Neuronal stem cell (in vitro differentiated cells): ENCODE results near the gene SRRM4.

ENCODE experiments used
- DNase-seq: peaks from one replicate; pipeline ENCODE4 v3.0.0-alpha.2; 2013; ENCODE audit warnings: low spot score
- H2AFZ ChIP-seq: one replicate; pipeline ENCODE4 v1.6.1; 2013; ENCODE audit warnings: mild to moderate bottlenecking, low read length, inconsistent platforms
- H2AK5ac ChIP-seq: 2 replicates; pipeline ENCODE4 v1.6.1; 2013; ENCODE audit warnings: low read depth, mild to moderate bottlenecking, inconsistent platforms, low read length, moderate library complexity, mixed read lengths
- H2BK120ac ChIP-seq: 2 replicates; pipeline ENCODE4 v1.6.1; 2013; ENCODE audit warnings: low read depth, mild to moderate bottlenecking, inconsistent platforms, low read length, moderate library complexity, mixed read lengths
- H2BK12ac ChIP-seq: one replicate; pipeline ENCODE4 v1.6.1; 2013; ENCODE audit warnings: low read length, inconsistent platforms
- H2BK15ac ChIP-seq: 2 replicates; pipeline ENCODE4 v1.6.1; 2013; ENCODE audit warnings: mild to moderate bottlenecking, low read length, inconsistent platforms, mixed read lengths
- H2BK5ac ChIP-seq: one replicate; pipeline ENCODE4 v1.6.1; 2013; ENCODE audit warnings: inconsistent platforms, mild to moderate bottlenecking, low read length, moderate library complexity
- H3K14ac ChIP-seq: one replicate; pipeline ENCODE4 v1.6.1; 2013; ENCODE audit warnings: low read length, inconsistent platforms
- H3K18ac ChIP-seq: 2 replicates; pipeline ENCODE4 v1.6.1; 2013; ENCODE audit warnings: low read length, inconsistent platforms
- H3K23ac ChIP-seq: 2 replicates; pipeline ENCODE4 v1.6.1; 2013; ENCODE audit warnings: low read depth, mild to moderate bottlenecking, mixed read lengths, low read length, inconsistent platforms; ENCODE audit not compliant: poor library complexity
- H3K27ac ChIP-seq: replicated peaks from 3 replicates; pipeline ENCODE4 v1.5.1; 2013; ENCODE audit warnings: low read length, inconsistent platforms
- H3K27me3 ChIP-seq, 3 experiments: 2 replicates each; pipeline ENCODE4 v1.6.1; 2013; ENCODE audit warnings: low read length in 3 of 3, mild to moderate bottlenecking in 2 of 3, inconsistent platforms in 1 of 3, low read depth in 1 of 3, mixed read lengths in 1 of 3, moderate library complexity in 1 of 3; ENCODE audit not compliant: control insufficient read depth in 3 of 3, insufficient read depth in 3 of 3
- H3K36me3 ChIP-seq, 2 donors: replicated peaks in 1 of 2; 2 replicates each; pipeline ENCODE4 v1.6.1; 2013; ENCODE audit warnings: low read length in 2 of 2; ENCODE audit not compliant: control insufficient read depth in 2 of 2, insufficient read depth in 2 of 2
- H3K4ac ChIP-seq: 2 replicates; pipeline ENCODE4 v1.6.1; 2013; ENCODE audit warnings: inconsistent platforms, mild to moderate bottlenecking, low read length, moderate library complexity
- H3K4me1 ChIP-seq, 2 donors: 1 replicate in 1 of 2; 2 replicates in 1 of 2; pipeline ENCODE4 v1.6.1; 2013; ENCODE audit warnings: low read length in 2 of 2, low read depth in 1 of 2; ENCODE audit not compliant: control insufficient read depth in 2 of 2, insufficient read depth in 1 of 2
- H3K4me2 ChIP-seq: one replicate; pipeline ENCODE4 v1.6.1; 2013; ENCODE audit warnings: mild to moderate bottlenecking, low read length, inconsistent platforms; ENCODE audit not compliant: insufficient read depth, poor library complexity, severe bottlenecking
- H3K4me3 ChIP-seq, 2 donors: 2 replicates each; pipeline ENCODE4 v1.5.1; 2013; ENCODE audit warnings: low read length in 2 of 2, mild to moderate bottlenecking in 2 of 2, inconsistent platforms in 1 of 2, moderate library complexity in 1 of 2
- H3K79me1 ChIP-seq: one replicate; pipeline ENCODE4 v1.6.1; 2013; ENCODE audit warnings: low read depth, mild to moderate bottlenecking, inconsistent platforms, low read length, moderate library complexity
- H3K9ac ChIP-seq: one replicate; pipeline ENCODE4 v1.6.1; 2013; ENCODE audit warnings: mild to moderate bottlenecking, low read depth, low read length, inconsistent platforms; ENCODE audit not compliant: poor library complexity
- H3K9me3 ChIP-seq, 2 donors: replicated peaks in 1 of 2; 2 replicates each; pipeline versions ENCODE3 to v1.6.1; 2013; ENCODE audit warnings: low read length in 2 of 2, mild to moderate bottlenecking in 2 of 2, inconsistent platforms in 1 of 2, low read depth in 1 of 2, mixed read lengths in 1 of 2, moderate library complexity in 1 of 2; ENCODE audit not compliant: control insufficient read depth in 2 of 2, insufficient read depth in 1 of 2
- H4K8ac ChIP-seq: one replicate; pipeline ENCODE4 v1.6.1; 2013; ENCODE audit warnings: low read depth, mild to moderate bottlenecking, inconsistent platforms, low read length, moderate library complexity
- H4K91ac ChIP-seq: one replicate; pipeline ENCODE4 v1.6.1; 2013; ENCODE audit warnings: low read length, low read depth, mild to moderate bottlenecking, inconsistent platforms; ENCODE audit not compliant: poor library complexity
- WGBS, 2 donors: extraction: QIAGEN DNeasy Blood & Tissue Kit; methylation state at CpG; one replicate each; pipeline ENCODE4 v1.1.7; 2013; ENCODE audit warnings: missing lambda C conversion rate in 2 of 2, mixed read lengths in 1 of 2; ENCODE audit not compliant: insufficient read length in 2 of 2, insufficient replicate concordance in 1 of 2; ENCODE audit errors: extremely low coverage in 2 of 2; 5-methylcytosine and 5-hydroxymethylcytosine counted together

The SRRM4 gene

DNA sequence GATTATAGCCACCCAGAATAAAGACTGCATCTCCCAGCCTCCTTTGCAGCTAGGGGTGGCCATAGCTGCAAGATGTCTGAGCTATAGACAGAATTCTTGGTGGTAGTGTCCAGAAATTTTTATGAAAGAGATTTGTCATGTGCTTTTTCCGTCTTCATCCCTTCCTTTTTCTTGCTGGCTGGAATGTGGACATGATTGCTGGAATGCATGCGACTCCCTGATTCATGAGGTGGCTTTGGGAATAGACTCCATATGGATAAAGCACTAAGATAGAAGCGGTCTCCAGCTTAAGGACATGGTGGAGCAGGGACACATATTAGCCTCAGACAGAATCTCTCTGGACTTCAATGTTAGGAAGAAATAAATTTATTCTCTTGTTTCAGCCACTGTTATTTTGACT lies 187.4 kb downstream of the SRRM4 start:
- Histone ChIP-seq H3K4me3 (no peak overlapping the region), H2BK120ac (no peak overlapping the region), H3K14ac (no peak overlapping the region), H3K18ac (no peak overlapping the region), H2BK12ac (no peak overlapping the region), H2BK5ac (no peak overlapping the region), H3K4me2 (no peak overlapping the region), H2AFZ (no peak overlapping the region), H3K79me1 (no peaks in the 10 kb centered on the region), H4K8ac (no peak overlapping the region), H2BK15ac (no peak overlapping the region), H3K4me1 (peaks cover 0 to 5% of the 10 kb centered on the region in 2 donors), H3K9me3 (no peaks in the 10 kb centered on the region), H3K23ac (no peak overlapping the region), H3K36me3 (no peaks in the 10 kb centered on the region), H4K91ac (no peak overlapping the region), H2AK5ac (no peak overlapping the region), H3K4ac (no peak overlapping the region), H3K9ac (no peak overlapping the region), H3K27me3 (no peaks in the 10 kb centered on the region), H3K27ac (no peak overlapping the region)
- DNase-seq: no peak
- no CpG with 5 or more reads among the region's 3 CpGs for WGBS, 2 donors

- H3K9me3 ChIP-seq: no peaks in the 10 kb centered on the region
- H3K4me2 ChIP-seq: no peak overlapping the region
- DNase-seq: no peak
- no peak overlapping the region for H4K8ac ChIP-seq
- no peak overlapping the region for H3K27ac ChIP-seq
- no peak overlapping the region for H3K23ac ChIP-seq
- no peak overlapping the region for H2AK5ac ChIP-seq
- no peaks in the 10 kb centered on the region for H3K36me3 ChIP-seq
- no peak overlapping the region for H3K9ac ChIP-seq
- no peak overlapping the region for H3K4ac ChIP-seq
- H2BK12ac ChIP-seq: no peak overlapping the region
- no peak overlapping the region for H4K91ac ChIP-seq
- no peak overlapping the region for H3K14ac ChIP-seq
- no peak overlapping the region for H3K4me3 ChIP-seq
- no peak overlapping the region for H2BK15ac ChIP-seq
- H3K18ac ChIP-seq: no peak overlapping the region
- H3K4me1 ChIP-seq: peaks cover 0 to 5% of the 10 kb centered on the region in 2 donors
- H2BK5ac ChIP-seq: no peak overlapping the region
- no peak overlapping the region for H2BK120ac ChIP-seq
- H3K79me1 ChIP-seq: no peaks in the 10 kb centered on the region
- no CpG with 5 or more reads among the region's 2 CpGs for WGBS, 2 donors
- no peak overlapping the region for H2AFZ ChIP-seq
- H3K27me3 ChIP-seq: no peaks in the 10 kb centered on the region
Measured at GRCh38 chr12:119169150-119169549, 187.8 kb downstream of the SRRM4 start.

GRCh38 chr12:119171291-119171690 lies 189.9 kb downstream of the SRRM4 start:
- Histone ChIP-seq H2BK12ac (no peak overlapping the region), H3K14ac (no peak overlapping the region), H3K27me3 (no peaks in the 10 kb centered on the region), H3K9me3 (no peaks in the 10 kb centered on the region), H3K18ac (no peak overlapping the region), H3K23ac (no peak overlapping the region), H2AK5ac (no peak overlapping the region), H3K27ac (no peak overlapping the region), H4K91ac (no peak overlapping the region), H2AFZ (no peak overlapping the region), H3K4me1 (peaks cover 0 to 13% of the 10 kb centered on the region in 2 donors), H3K4me3 (no peak overlapping the region), H2BK15ac (no peak overlapping the region), H3K36me3 (no peaks in the 10 kb centered on the region), H2BK120ac (no peak overlapping the region), H3K9ac (no peak overlapping the region), H3K79me1 (no peaks in the 10 kb centered on the region), H3K4me2 (no peak overlapping the region), H3K4ac (no peak overlapping the region), H2BK5ac (no peak overlapping the region), H4K8ac (no peak overlapping the region)
- no peak for DNase-seq
- no CpG with 5 or more reads among the region's 5 CpGs for WGBS, 2 donors

DNA sequence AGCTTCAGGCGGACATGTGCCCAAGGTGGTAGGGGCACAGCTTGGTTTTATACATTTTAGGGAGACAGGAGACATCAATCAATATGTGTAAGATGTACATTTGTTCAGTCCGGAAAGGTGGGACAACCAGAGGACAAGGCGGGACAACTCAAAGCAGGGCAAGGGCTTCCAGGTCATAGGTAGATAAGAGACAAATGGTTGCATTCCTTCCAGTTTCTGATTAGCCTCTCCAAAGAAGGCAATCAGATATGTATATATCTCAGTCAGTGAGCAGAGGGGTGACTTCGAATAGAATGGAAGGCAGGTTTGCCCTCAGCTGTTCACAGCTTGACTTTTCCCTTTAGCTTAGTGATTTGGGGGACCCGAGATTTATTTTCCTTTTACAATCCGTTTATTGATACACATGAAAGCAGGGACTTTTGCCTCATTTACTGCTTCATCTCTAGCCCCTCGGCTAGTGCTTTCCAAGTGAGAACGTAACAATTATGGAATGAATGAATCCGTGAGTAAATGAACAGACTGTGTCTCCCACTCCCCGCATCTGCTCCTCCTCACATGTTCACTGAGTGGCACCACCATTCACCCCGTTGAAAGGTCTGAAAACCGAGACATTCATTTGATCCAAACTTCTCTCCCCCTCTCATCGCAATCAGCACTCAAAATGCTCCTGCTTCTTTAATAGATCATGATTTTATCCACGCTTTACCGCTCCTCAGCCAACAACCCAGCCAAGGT lies 190.5 kb downstream of the SRRM4 start:
- no peak for DNase-seq
- Histone ChIP-seq H3K9me3 (no peaks in the 10 kb centered on the region), H3K18ac (no peak overlapping the region), H4K91ac (no peak overlapping the region), H3K4me2 (no peak overlapping the region), H2BK120ac (no peak overlapping the region), H2AK5ac (no peak overlapping the region), H2BK15ac (no peak overlapping the region), H3K27me3 (no peaks in the 10 kb centered on the region), H3K23ac (no peak overlapping the region), H4K8ac (no peak overlapping the region), H2BK5ac (no peak overlapping the region), H3K4ac (no peak overlapping the region), H3K36me3 (no peaks in the 10 kb centered on the region), H2AFZ (no peak overlapping the region), H3K27ac (no peak overlapping the region), H2BK12ac (no peak overlapping the region), H3K79me1 (no peaks in the 10 kb centered on the region), H3K4me3 (no peak overlapping the region), H3K9ac (no peak overlapping the region), H3K4me1 (peaks cover 0 to 13% of the 10 kb centered on the region in 2 donors), H3K14ac (no peak overlapping the region)
- no CpG with 5 or more reads among the region's 15 CpGs for WGBS, 2 donors
